ENCODE measurements around the gene PPDPF.

The PPDPF gene

DNA sequence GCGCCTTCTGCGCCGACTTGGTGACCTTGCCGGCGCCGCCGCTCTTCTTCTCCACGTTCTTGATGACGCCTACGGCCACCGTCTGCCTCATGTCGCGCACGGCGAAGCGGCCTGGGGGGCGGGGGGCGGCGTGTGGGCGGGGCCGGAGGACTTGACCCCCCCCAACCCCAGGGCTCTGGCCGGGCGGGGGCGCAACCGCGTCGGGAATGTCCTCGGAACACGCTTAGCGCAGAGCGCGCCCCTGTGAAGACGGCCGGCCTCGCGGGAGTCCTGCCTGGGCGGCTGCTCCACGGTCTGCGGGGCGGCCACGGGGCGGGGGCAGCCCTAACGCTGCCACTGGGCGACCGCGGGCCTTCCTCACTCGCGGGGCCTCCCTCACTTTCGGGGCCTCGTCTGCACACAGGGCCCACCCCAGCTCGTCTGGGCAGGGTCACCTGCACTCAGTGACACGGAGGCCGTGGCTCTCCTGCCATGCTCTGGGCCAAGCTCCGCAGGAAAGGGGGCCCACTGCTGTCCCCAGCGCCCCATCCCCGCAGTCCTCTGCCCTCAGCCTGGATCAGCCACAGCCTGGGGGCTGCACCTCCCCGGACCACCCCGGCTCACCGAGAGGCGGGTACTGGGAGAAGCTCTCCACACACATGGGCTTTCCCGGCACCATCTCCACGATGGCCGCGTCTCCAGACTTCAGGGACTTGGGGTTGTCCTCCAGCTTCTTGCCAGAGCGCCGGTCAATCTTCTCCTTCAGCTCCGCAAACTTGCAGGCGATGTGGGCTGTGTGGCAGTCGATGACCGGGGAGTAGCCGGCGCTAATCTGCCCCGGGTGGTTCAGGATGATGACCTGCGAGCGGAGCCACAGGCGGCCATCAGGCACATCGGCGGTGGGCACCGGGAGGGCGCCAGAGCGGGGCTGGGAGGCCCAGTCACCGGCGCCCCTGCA is 32.0 kb upstream of the PPDPF start:
- TF ChIP-seq, protein P1, sequence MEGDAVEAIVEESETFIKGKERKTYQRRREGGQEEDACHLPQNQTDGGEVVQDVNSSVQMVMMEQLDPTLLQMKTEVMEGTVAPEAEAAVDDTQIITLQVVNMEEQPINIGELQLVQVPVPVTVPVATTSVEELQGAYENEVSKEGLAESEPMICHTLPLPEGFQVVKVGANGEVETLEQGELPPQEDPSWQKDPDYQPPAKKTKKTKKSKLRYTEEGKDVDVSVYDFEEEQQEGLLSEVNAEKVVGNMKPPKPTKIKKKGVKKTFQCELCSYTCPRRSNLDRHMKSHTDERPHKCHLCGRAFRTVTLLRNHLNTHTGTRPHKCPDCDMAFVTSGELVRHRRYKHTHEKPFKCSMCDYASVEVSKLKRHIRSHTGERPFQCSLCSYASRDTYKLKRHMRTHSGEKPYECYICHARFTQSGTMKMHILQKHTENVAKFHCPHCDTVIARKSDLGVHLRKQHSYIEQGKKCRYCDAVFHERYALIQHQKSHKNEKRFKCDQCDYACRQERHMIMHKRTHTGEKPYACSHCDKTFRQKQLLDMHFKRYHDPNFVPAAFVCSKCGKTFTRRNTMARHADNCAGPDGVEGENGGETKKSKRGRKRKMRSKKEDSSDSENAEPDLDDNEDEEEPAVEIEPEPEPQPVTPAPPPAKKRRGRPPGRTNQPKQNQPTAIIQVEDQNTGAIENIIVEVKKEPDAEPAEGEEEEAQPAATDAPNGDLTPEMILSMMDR (IDR thresholded peaks at IDR 0.05; ENCODE audit: low read depth, low read length, poor library complexity, severe bottlenecking): no peak
- no peak for TF ChIP-seq EZH2phosphoT487 (IDR thresholded peaks at IDR 0.05; ENCODE audit: borderline replicate concordance, low read length)

DNA sequence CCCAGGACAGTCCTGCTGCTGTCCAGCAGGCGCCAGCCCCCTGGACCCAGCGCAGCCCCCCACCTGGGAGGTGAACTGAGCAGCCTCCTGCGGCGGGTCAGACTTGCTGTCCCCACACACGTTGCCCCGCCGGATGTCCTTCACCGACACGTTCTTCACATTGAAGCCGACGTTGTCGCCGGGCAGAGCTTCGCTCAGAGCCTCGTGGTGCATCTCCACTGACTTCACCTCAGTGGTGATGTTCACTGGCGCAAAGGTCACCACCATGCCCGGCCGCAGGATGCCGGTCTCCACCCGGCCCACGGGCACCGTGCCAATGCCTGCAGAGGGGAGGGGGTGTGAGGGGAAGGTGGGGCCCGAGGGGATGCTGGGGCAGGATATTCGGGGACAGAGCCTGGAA is 30.1 kb upstream of the PPDPF start:
- Histone ChIP-seq H3K4me1 (ENCODE audit: control insufficient read depth, low read length) (no peaks in the 10 kb centered on the region), H3F3A (ENCODE audit: control insufficient read depth, insufficient read depth) (no peaks in the 10 kb centered on the region), H3K27me3 (ENCODE audit: control insufficient read depth, low read length) (no peaks in the 10 kb centered on the region), H4K20me1 (ENCODE audit: control insufficient read depth, insufficient read depth, low read depth, low read length) (no peaks in the 10 kb centered on the region), H3K27ac (ENCODE audit: low read depth, low read length) (no peak overlapping the region), H3K36me3 (ENCODE audit: control insufficient read depth, low read length) (no peaks in the 10 kb centered on the region), H3K79me2 (ENCODE audit: control insufficient read depth, low read length) (no peaks in the 10 kb centered on the region), H3K4me3 (ENCODE audit: low read length) (no peak overlapping the region), H3K9me3 (ENCODE audit: control insufficient read depth, insufficient read depth, low read length) (no peaks in the 10 kb centered on the region), H3K4me2 (ENCODE audit: low read length) (no peak overlapping the region), H3K9me2 (replicated peaks; ENCODE audit: control insufficient read depth, low read length) (no peaks in the 10 kb centered on the region)
- TF ChIP-seq, protein P1 (IDR thresholded peaks at IDR 0.05; ENCODE audit: low read depth, low read length, poor library complexity, severe bottlenecking): no peak
- TF ChIP-seq EZH2phosphoT487 (IDR thresholded peaks at IDR 0.05; ENCODE audit: borderline replicate concordance, low read length): no peak

More for the DNA sequence above, 32.0 kb upstream of the PPDPF start:
- Histone ChIP-seq H3K36me3 (ENCODE audit: control insufficient read depth, low read length) (no peaks in the 10 kb centered on the region), H3K27ac (ENCODE audit: low read depth, low read length) (no peak overlapping the region), H3K9me3 (ENCODE audit: control insufficient read depth, insufficient read depth, low read length) (no peaks in the 10 kb centered on the region), H3F3A (ENCODE audit: control insufficient read depth, insufficient read depth) (no peaks in the 10 kb centered on the region), H3K27me3 (ENCODE audit: control insufficient read depth, low read length) (no peaks in the 10 kb centered on the region), H3K4me1 (ENCODE audit: control insufficient read depth, low read length) (no peaks in the 10 kb centered on the region), H3K4me2 (ENCODE audit: low read length) (no peak overlapping the region), H3K4me3 (ENCODE audit: low read length) (no peak overlapping the region), H3K79me2 (ENCODE audit: control insufficient read depth, low read length) (no peaks in the 10 kb centered on the region), H3K9me2 (replicated peaks; ENCODE audit: control insufficient read depth, low read length) (no peaks in the 10 kb centered on the region), H4K20me1 (ENCODE audit: control insufficient read depth, insufficient read depth, low read depth, low read length) (no peaks in the 10 kb centered on the region)

DNA sequence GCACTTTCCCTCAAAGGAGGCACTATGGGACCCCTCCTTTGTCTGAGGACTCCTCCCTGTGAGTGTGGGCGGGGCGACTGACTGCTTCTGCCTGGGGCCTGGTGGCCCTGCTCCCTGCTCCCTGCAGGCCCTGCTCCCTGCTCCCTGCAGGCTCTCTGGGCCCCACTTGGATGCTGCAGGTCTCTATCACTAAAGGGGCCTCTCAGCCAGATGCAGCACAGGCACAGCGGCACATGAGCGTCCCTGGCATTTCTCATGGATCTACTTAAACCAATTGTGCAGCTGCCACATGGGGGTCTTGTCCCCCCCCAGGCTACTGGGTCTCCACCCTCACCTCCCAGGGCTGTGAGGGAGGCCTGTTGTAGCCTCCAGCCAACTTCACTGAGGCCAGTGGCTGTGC is 29.5 kb upstream of the PPDPF start:
- TF ChIP-seq, protein P1 (IDR thresholded peaks at IDR 0.05; ENCODE audit: low read depth, low read length, poor library complexity, severe bottlenecking): no peak
- TF ChIP-seq EZH2phosphoT487 (IDR thresholded peaks at IDR 0.05; ENCODE audit: borderline replicate concordance, low read length): no peak
- Histone ChIP-seq H4K20me1 (ENCODE audit: control insufficient read depth, insufficient read depth, low read depth, low read length) (no peaks in the 10 kb centered on the region), H3K27me3 (ENCODE audit: control insufficient read depth, low read length) (no peaks in the 10 kb centered on the region), H3K9me2 (replicated peaks; ENCODE audit: control insufficient read depth, low read length) (no peaks in the 10 kb centered on the region), H3K79me2 (ENCODE audit: control insufficient read depth, low read length) (no peaks in the 10 kb centered on the region), H3K4me3 (ENCODE audit: low read length) (no peak overlapping the region), H3K4me1 (ENCODE audit: control insufficient read depth, low read length) (no peaks in the 10 kb centered on the region), H3K27ac (ENCODE audit: low read depth, low read length) (no peak overlapping the region), H3K4me2 (ENCODE audit: low read length) (no peak overlapping the region), H3K9me3 (ENCODE audit: control insufficient read depth, insufficient read depth, low read length) (no peaks in the 10 kb centered on the region), H3K36me3 (ENCODE audit: control insufficient read depth, low read length) (no peaks in the 10 kb centered on the region), H3F3A (ENCODE audit: control insufficient read depth, insufficient read depth) (no peaks in the 10 kb centered on the region)

Data from DOHH2 (cell line).